Fibroblast of skin of left quadriceps (primary cell): ENCODE results near the gene ANKRD22.

ENCODE experiments used
- DNase-seq, 2 experiments: peaks; one replicate each; pipeline ENCODE4 v3.0.0-alpha.2; 2013; ENCODE audit warnings: low read depth in 2 of 2

Gene ANKRD22

GRCh38 chr10:88800152-88801125 is 51.2 kb downstream of the ANKRD22 start:
- DNase-seq: peak; percentile 30 to 36

GRCh38 chr10:88794731-88795130 is 56.9 kb downstream of the ANKRD22 start:
- DNase-seq: peak; percentile 36 to 37

GRCh38 chr10:88793712-88794299 is 57.8 kb downstream of the ANKRD22 start:
- peak; percentile 19 to 27 for DNase-seq

GRCh38 chr10:88792661-88793060 is 59.0 kb downstream of the ANKRD22 start:
- no peak for DNase-seq

- no peak for DNase-seq
Measured at GRCh38 chr10:88791924-88792323, 59.7 kb downstream of the ANKRD22 start.

DNA sequence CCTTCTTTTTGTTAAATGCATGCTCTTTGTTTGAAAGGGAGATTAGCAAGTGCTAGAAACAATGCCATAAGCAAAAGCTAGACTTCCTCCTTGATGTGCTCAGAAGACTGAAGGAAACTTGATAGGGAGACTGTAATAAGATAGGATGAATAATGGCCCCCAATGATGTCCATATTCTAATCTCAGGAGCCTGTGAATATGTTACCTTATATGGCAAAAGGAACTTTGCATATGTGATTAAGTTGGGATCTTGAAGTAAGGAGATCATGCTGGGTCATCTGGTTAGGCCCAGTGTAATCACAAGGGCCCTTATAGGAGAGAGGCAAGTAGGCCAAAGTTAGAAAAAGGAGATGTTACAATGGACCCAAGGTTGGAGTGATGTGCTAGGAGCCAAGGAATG is 62.7 kb downstream of the ANKRD22 start:
- no peak for DNase-seq

- DNase-seq: no peak
Measured at GRCh38 chr10:88787463-88787862, 64.2 kb downstream of the ANKRD22 start.

GRCh38 chr10:88786032-88786770 is 65.4 kb downstream of the ANKRD22 start:
- no peak for DNase-seq

DNA sequence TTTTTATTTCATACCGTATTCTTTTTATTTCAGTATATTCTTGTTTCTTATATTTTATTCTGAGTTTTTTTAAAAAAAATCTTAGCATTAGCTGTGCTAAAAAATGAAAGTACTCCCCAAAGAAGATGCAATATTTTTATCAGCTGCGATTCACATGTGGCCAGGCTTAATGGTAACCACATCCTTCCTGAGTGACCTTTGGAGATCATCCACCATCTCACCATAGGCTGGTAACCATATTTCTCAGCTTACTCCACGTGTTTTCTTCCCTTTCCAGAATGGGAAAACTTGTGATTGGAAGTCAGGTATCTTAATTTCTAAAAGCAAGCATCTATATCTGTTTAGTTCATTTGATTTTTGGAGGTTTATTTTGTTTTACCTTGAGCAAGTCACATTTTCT is 67.9 kb downstream of the ANKRD22 start:
- DNase-seq: no peak

GRCh38 chr10:88782222-88782621 is 69.4 kb downstream of the ANKRD22 start:
- DNase-seq: no peak

DNA sequence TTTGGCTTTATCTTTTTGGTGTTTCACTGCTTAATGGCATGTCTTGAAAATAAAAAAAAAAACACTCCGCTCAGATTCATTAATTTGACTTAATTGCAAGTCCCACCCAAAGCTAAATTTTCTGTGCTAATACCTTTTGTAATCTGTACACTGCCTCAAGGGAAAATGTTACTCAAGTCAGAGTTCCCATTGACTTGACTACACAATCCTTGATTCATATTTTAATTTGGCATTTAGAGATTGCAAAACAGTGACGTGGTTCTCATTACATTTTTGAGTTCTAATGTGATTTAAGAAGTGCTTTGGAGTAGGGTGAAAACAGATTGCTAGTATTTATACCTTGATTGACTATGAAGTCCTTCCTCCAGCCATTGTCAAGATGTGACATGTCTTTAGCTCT is 70.4 kb downstream of the ANKRD22 start:
- no peak for DNase-seq
